Heart left ventricle (tissue), 16 donors: ENCODE data around the gene CR1. TPM values are rescaled to one million over a fixed set of nuclear protein-coding genes. Genes with fewer than 3 reads are reported as not detected.
A peak's percentile ranks its signal among the peaks of the same experiment; 100 is the strongest.
"Not testable (repeated sequence)": the region's sequence is repeated elsewhere in the genome, so short reads cannot be mapped to it uniquely, and the experiment has no call there.

Experiments
- ATAC-seq, 4 donors: fragments of 200-7000 bp; cut with Tn5 transposase; one replicate each; pipeline ENCODE4 v1.9.1; 2020 to 2022; ENCODE audit warnings: moderate library complexity in 4 of 4, mild to moderate bottlenecking in 3 of 4, moderate number of reproducible peaks in 1 of 4
- DNase-seq, 5 donors: peaks; one replicate each; pipeline ENCODE4 v3.0.0-alpha.2; 2020
- H3K27ac ChIP-seq, 12 donors: fragments of 200-600 bp; sonication (generic) in 4 of 12; one replicate each; pipeline versions ENCODE4 v1.5.0 to v1.8.0; 2016 to 2022; ENCODE audit warnings: mild to moderate bottlenecking in 2 of 12
- H3K27me3 ChIP-seq, 9 donors: fragments of 200-600 bp; sonication (generic) in 2 of 9; one replicate each; pipeline versions ENCODE4 v1.5.1 to v1.8.0; 2016 to 2022; ENCODE audit warnings: mild to moderate bottlenecking in 3 of 9
- H3K36me3 ChIP-seq, 9 donors: fragments of 200-600 bp; sonication (generic) in 2 of 9; one replicate each; pipeline versions ENCODE4 v1.5.0 to v1.8.0; 2018 to 2022; ENCODE audit warnings: mild to moderate bottlenecking in 2 of 9
- H3K4me1 ChIP-seq, 12 donors: fragments of 200-600 bp; sonication (generic) in 4 of 12; one replicate each; pipeline versions ENCODE4 v1.5.0 to v1.8.0; 2016 to 2022; ENCODE audit warnings: mild to moderate bottlenecking in 3 of 12
- H3K4me3 ChIP-seq, 12 donors: fragments of 200-600 bp; sonication (generic) in 4 of 12; one replicate each; pipeline versions ENCODE4 v1.5.0 to v1.8.0; 2017 to 2022; ENCODE audit warnings: mild to moderate bottlenecking in 9 of 12, moderate library complexity in 4 of 12
- H3K9me3 ChIP-seq, 12 donors: fragments of 200-600 bp; sonication (generic) in 4 of 12; one replicate each; pipeline versions ENCODE4 v1.5.0 to v1.8.0; 2016 to 2022; ENCODE audit warnings: mild to moderate bottlenecking in 1 of 12
- CTCF ChIP-seq, 12 donors: fragments of 200-600 bp; sonication (generic) in 4 of 12; IDR thresholded peaks; one replicate each; pipeline versions ENCODE4 v1.5.0 to v1.8.0; 2018 to 2022; ENCODE audit warnings: antibody characterized with exemption in 12 of 12, mild to moderate bottlenecking in 5 of 12
- POLR2A ChIP-seq, 2 donors: fragments of 450-650 bp; IDR thresholded peaks; one replicate each; pipeline ENCODE4 v1.6.1; 2017; ENCODE audit warnings: antibody characterized with exemption in 2 of 2, mild to moderate bottlenecking in 2 of 2, moderate library complexity in 2 of 2
- WGBS, 4 donors: extraction: QIAGEN DNeasy Blood & Tissue Kit in 2 of 4; methylation state at CpG; one replicate each; pipeline versions ENCODE4 v1.1.5 to v1.1.7; 2013 to 2018; 5-methylcytosine and 5-hydroxymethylcytosine counted together
- intact Hi-C, 10 donors: fragments of 100-400 bp; cut with DNase I; formaldehyde crosslinking; loops; one replicate each; pipeline versions ENCODE4 v1.11.1 to v1.14.2; 2022
- polyA plus RNA-seq, 2 donors: library from polyadenylated mRNA; stranded (reverse); fragments of 200-250 nt; gene quantifications; one replicate each; pipeline ENCODE4 v1.2.3, GENCODE V29; 2013
- total RNA-seq, 9 donors: library from RNA; depleted of rRNA in 2 of 9; stranded (reverse); fragments of >200 nt in 2 of 9; fragmentation: NEBNext Ultra II Directional in 3 of 9; extraction: Animal tissue kit (Norgen Biotek cat#: 25700) in 3 of 9; gene quantifications; one replicate each; pipeline versions ENCODE4 v1.1.0 to v1.2.4, GENCODE V29; 2016 to 2023
- donor health status: ischemic (EF 13 %, LVEDD 7.1; RV severe dilation, severe dysfunction).
- donor health status: healthy with polysubstance abuse.
- donor health status: DM: no; HTN: yes; CAD: no.
- donor health status: DM: no; HTN: no; CAD: no.
- donor health status: ischemic (EF 25% LVEDD 6.9; RV normal size, moderate dysfunction).
- donor health status: ischemic (EF 25% LVEDD 5.7; RV mildly dilated, moderate dysfunction).
- donor health status: healthy.
- donor health status: DM: yes; HTN: yes; CAD: no.
- donor health status: ischemic (EF 35%, LVEDD 5.7; RV mildly dilated, moderate dysfunction).
- donor health status: nonischemic (EF 11% LVEDD 7.7; RV severe dilation, severe dysfunction).
- donor health status: DM: yes; HTN: yes; CAD: no.
- donor health status: PGD.
- donor health status: ischemic (EF 29% LVEDD 5.4; RV normal size, mild dysfunction).
- donor health status: nonischemic (EF 23%, LVEDD 6.1; RV moderate dilation, normal function).

Gene CR1
- total and polyA plus RNA-seq, 11 donors, result 0.19 to 43.0 (median 1.7) TPM

GRCh38 chr1:207620543-207620893 lies 124.6 kb downstream of the CR1 start:
- TF ChIP-seq POLR2A (IDR thresholded peaks at IDR 0.05) (no peak), CTCF (IDR thresholded peaks at IDR 0.05) (peak in 1 of 12 donors; percentile 10)
- Histone ChIP-seq H3K27me3 (no peaks in the 10 kb centered on the region), H3K4me1 (no peaks in the 10 kb centered on the region), H3K9me3 (no peaks in the 10 kb centered on the region), H3K4me3 (no peak overlapping the region), H3K36me3 (peaks cover 0 to 19% (median 0%) of the 10 kb centered on the region in 9 donors), H3K27ac (no peak overlapping the region)
- ATAC-seq (no peak), DNase-seq (no peak)
- intact Hi-C loops, result no loop called here
- WGBS, 4 donors, result 93 to 99% (median 94%) methylated on average over 2 of the region's 2 CpGs

- 79 to 95% (median 85%) methylated on average over 1 of the region's 1 CpG for WGBS, 4 donors
- H3K9me3 ChIP-seq, intact Hi-C loops, ATAC-seq, H3K27me3 ChIP-seq, H3K4me1 ChIP-seq, H3K4me3 ChIP-seq, H3K27ac ChIP-seq, DNase-seq: not testable (repeated sequence)
- H3K36me3 ChIP-seq, result peaks cover 0 to 11% (median 0%) of the 10 kb centered on the region in 9 donors
Observed at GRCh38 chr1:207625504-207626071, 129.6 kb downstream of the CR1 start.

GRCh38 chr1:207626972-207627337 lies 131.0 kb downstream of the CR1 start:
- intact Hi-C loops, result no loop called here
- DNase-seq, result no peak
- Histone ChIP-seq H3K36me3 (peaks cover 0 to 11% (median 0%) of the 10 kb centered on the region in 9 donors), H3K4me1 (peaks cover 0 to 3% (median 0%) of the 10 kb centered on the region in 12 donors), H3K9me3 (peaks cover 0 to 3% (median 0%) of the 10 kb centered on the region in 12 donors), H3K27ac (no peak overlapping the region), H3K4me3 (no peak overlapping the region), H3K27me3 (no peaks in the 10 kb centered on the region)
- no peak for ATAC-seq
- TF ChIP-seq CTCF (IDR thresholded peaks at IDR 0.05) (no peak), POLR2A (IDR thresholded peaks at IDR 0.05) (no peak)
- 93 to 100% (median 95%) methylated on average over 1 of the region's 1 CpG for WGBS, 4 donors

GRCh38 chr1:207627496-207627895 lies 131.5 kb downstream of the CR1 start:
- no peak overlapping the region for H3K27ac ChIP-seq
- TF ChIP-seq POLR2A (IDR thresholded peaks at IDR 0.05) (no peak), CTCF (IDR thresholded peaks at IDR 0.05) (no peak)
- peaks cover 0 to 3% (median 0%) of the 10 kb centered on the region in 12 donors for H3K9me3 ChIP-seq
- intact Hi-C loops, result no loop called here
- H3K4me3 ChIP-seq, result no peak overlapping the region
- peaks cover 0 to 3% (median 0%) of the 10 kb centered on the region in 12 donors for H3K4me1 ChIP-seq
- WGBS, 4 donors, result 93 to 99% (median 95%) methylated on average over 2 of the region's 2 CpGs
- H3K36me3 ChIP-seq, result peaks cover 0 to 13% (median 0%) of the 10 kb centered on the region in 9 donors
- H3K27me3 ChIP-seq, result no peaks in the 10 kb centered on the region
- no peak for ATAC-seq
- DNase-seq, result no peak

- 36 to 49% (median 38%) methylated on average over 5 of the region's 5 CpGs for WGBS, 4 donors
- intact Hi-C loops, result no loop called here
- no peak for TF ChIP-seq POLR2A (IDR thresholded peaks at IDR 0.05)
- no peak for TF ChIP-seq CTCF (IDR thresholded peaks at IDR 0.05)
Observed at GRCh38 chr1:207628776-207629175, 132.8 kb downstream of the CR1 start.

More at GRCh38 chr1:207628776-207629175, 132.8 kb downstream of the CR1 start:
- no peak overlapping the region for H3K27ac ChIP-seq
- ATAC-seq, result no peak
- H3K4me3 ChIP-seq, result no peak overlapping the region
- H3K27me3 ChIP-seq, result peaks cover 0 to 4% (median 0%) of the 10 kb centered on the region in 9 donors
- peaks cover 0 to 3% (median 0%) of the 10 kb centered on the region in 12 donors for H3K4me1 ChIP-seq
- H3K9me3 ChIP-seq, result peaks cover 0 to 3% (median 0%) of the 10 kb centered on the region in 12 donors
- H3K36me3 ChIP-seq, result peaks cover 0 to 13% (median 0%) of the 10 kb centered on the region in 9 donors
- DNase-seq, result no peak
